Neural progenitor cell (in vitro differentiated cells): ENCODE measurements around the gene MAGI1. TPM values are rescaled to one million over a fixed set of nuclear protein-coding genes. Genes with fewer than 3 reads are reported as not detected.
A peak's percentile ranks its signal among the peaks of the same experiment; 100 is the strongest.

Experiments
- DNase-seq: peaks from one replicate; pipeline ENCODE4 v3.0.0-alpha.2; 2016; ENCODE audit warnings: low spot score
- H2AFZ ChIP-seq: fragments of 200-600 bp; sonication (generic); replicated peaks from 2 replicates; pipeline ENCODE4 v1.6.1; 2016; ENCODE audit warnings: antibody characterized with exemption
- H3F3A ChIP-seq: fragments of 200-600 bp; sonication (generic); 2 replicates; pipeline ENCODE4 v1.6.1; 2016; ENCODE audit warnings: antibody characterized with exemption, low read depth
- H3K27ac ChIP-seq: fragments of 200-600 bp; sonication (generic); 2 replicates; pipeline ENCODE4 v1.5.1; 2016; ENCODE audit warnings: mild to moderate bottlenecking
- H3K27me3 ChIP-seq: fragments of 200-600 bp; sonication (generic); 2 replicates; pipeline ENCODE4 v1.6.1; 2016; ENCODE audit warnings: mild to moderate bottlenecking, moderate library complexity
- H3K36me3 ChIP-seq: fragments of 200-600 bp; sonication (generic); 2 replicates; pipeline ENCODE4 v1.5.1; 2016
- H3K4me1 ChIP-seq: fragments of 200-600 bp; sonication (generic); 2 replicates; pipeline ENCODE4 v1.6.1; 2016; ENCODE audit warnings: mixed run types
- H3K4me2 ChIP-seq: fragments of 200-600 bp; sonication (generic); 2 replicates; pipeline ENCODE4 v1.6.1; 2016
- H3K4me3 ChIP-seq: fragments of 200-600 bp; sonication (generic); 2 replicates; pipeline ENCODE4 v1.5.1; 2016
- H3K79me2 ChIP-seq: fragments of 200-600 bp; sonication (generic); 2 replicates; pipeline ENCODE4 v1.6.1; 2016; ENCODE audit warnings: low read depth
- H3K9ac ChIP-seq: fragments of 200-600 bp; sonication (generic); 2 replicates; pipeline ENCODE4 v1.6.1; 2016
- H3K9me3 ChIP-seq: fragments of 200-600 bp; sonication (generic); 2 replicates; pipeline ENCODE4 v1.5.1; 2016; ENCODE audit warnings: low read depth
- H4K20me1 ChIP-seq: fragments of 200-600 bp; sonication (generic); 2 replicates; pipeline ENCODE4 v1.6.1; 2016; ENCODE audit warnings: low read depth
- H3K27ac Mint-ChIP-seq: 3 replicates; pipeline ENCODE4 v1.8.0; 2021; ENCODE audit warnings: mixed read lengths
- H3K27me3 Mint-ChIP-seq: 2 replicates; pipeline ENCODE4 v1.8.0; 2022; ENCODE audit warnings: low read depth, mild to moderate bottlenecking, inconsistent platforms, moderate library complexity, mixed read lengths; ENCODE audit not compliant: insufficient read depth
- H3K36me3 Mint-ChIP-seq: 3 replicates; pipeline ENCODE4 v1.8.0; 2021; ENCODE audit warnings: mixed read lengths
- H3K4me1 Mint-ChIP-seq: 3 replicates; pipeline ENCODE4 v1.8.0; 2021; ENCODE audit warnings: mixed read lengths
- H3K4me3 Mint-ChIP-seq: 3 replicates; pipeline ENCODE4 v1.8.0; 2021; ENCODE audit warnings: mild to moderate bottlenecking, moderate library complexity, mixed read lengths
- H3K9me3 Mint-ChIP-seq: 3 replicates; pipeline ENCODE4 v1.8.0; 2020; ENCODE audit warnings: mixed read lengths
- CTCF ChIP-seq: fragments of 200-600 bp; sonication (generic); IDR thresholded peaks from 2 replicates; pipeline ENCODE4 v1.5.1; 2017; ENCODE audit warnings: antibody characterized with exemption, mild to moderate bottlenecking
- EZH2 ChIP-seq: fragments of 200-600 bp; sonication (generic); IDR thresholded peaks from 2 replicates; pipeline ENCODE4 v1.6.1; 2017; ENCODE audit warnings: antibody characterized with exemption, mild to moderate bottlenecking, moderate library complexity
- EZH2phosphoT487 ChIP-seq: fragments of 200-600 bp; sonication (generic); IDR thresholded peaks from 2 replicates; pipeline ENCODE4 v1.6.1; 2017; ENCODE audit warnings: antibody characterized with exemption
- total RNA-seq: library from RNA; depleted of rRNA; stranded (reverse); fragments of >200 nt; gene quantifications from 2 replicates; pipeline ENCODE4 v1.2.3, GENCODE V29; 2015; ENCODE audit warnings: low replicate concordance

MAGI1 gene
- total RNA-seq, 1 donor from 2014 or later, result 40.6 TPM

GRCh38 chr3:65717676-65718346, 320.9 kb downstream of the MAGI1 start:
- no peak overlapping the region for H3K27ac ChIP-seq
- no peaks in the 10 kb centered on the region for H4K20me1 ChIP-seq
- H3K4me2 ChIP-seq, result no peak overlapping the region
- peaks cover 49% of the 10 kb centered on the region for H3K4me1 ChIP-seq
- peaks cover 17% of the 10 kb centered on the region for H3F3A ChIP-seq
- H3K9me3 ChIP-seq, result no peaks in the 10 kb centered on the region
- no peak overlapping the region for H3K4me3 ChIP-seq
- no peak overlapping the region for H2AFZ ChIP-seq
- no peak for DNase-seq
- H3K4me1 Mint-ChIP-seq, result peaks cover 47% of the 10 kb centered on the region
- no peaks in the 10 kb centered on the region for H3K27me3 ChIP-seq
- TF ChIP-seq EZH2 (no peak), CTCF (no peak), EZH2phosphoT487 (no peak)
- no peaks in the 10 kb centered on the region for H3K36me3 ChIP-seq
- no peak overlapping the region for H3K4me3 Mint-ChIP-seq
- no peak overlapping the region for H3K27ac Mint-ChIP-seq
- H3K79me2 ChIP-seq, result peaks cover 8% of the 10 kb centered on the region
- H3K9me3 Mint-ChIP-seq, result no peaks in the 10 kb centered on the region
- no peak overlapping the region for H3K9ac ChIP-seq
- H3K27me3 Mint-ChIP-seq, result peaks cover 2% of the 10 kb centered on the region
- no peaks in the 10 kb centered on the region for H3K36me3 Mint-ChIP-seq

- H3K4me1 Mint-ChIP-seq, result peaks cover 44% of the 10 kb centered on the region
- no peaks in the 10 kb centered on the region for H3K36me3 ChIP-seq
- H3K27me3 Mint-ChIP-seq, result peaks cover 2% of the 10 kb centered on the region
- no peak overlapping the region for H2AFZ ChIP-seq
- H3K9ac ChIP-seq, result no peak overlapping the region
- no peaks in the 10 kb centered on the region for H3K9me3 Mint-ChIP-seq
- H3K27ac ChIP-seq, result peak overlapping the region; percentile 86
- H3K9me3 ChIP-seq, result no peaks in the 10 kb centered on the region
- peak overlapping the region; percentile 21 for H3K27ac Mint-ChIP-seq
- peak overlapping the region; percentile 39 for H3K4me2 ChIP-seq
- H3F3A ChIP-seq, result peaks cover 17% of the 10 kb centered on the region
- H3K36me3 Mint-ChIP-seq, result no peaks in the 10 kb centered on the region
- H3K79me2 ChIP-seq, result peaks cover 8% of the 10 kb centered on the region
- no peak overlapping the region for H3K4me3 ChIP-seq
- H3K4me1 ChIP-seq, result peaks cover 50% of the 10 kb centered on the region
- H3K27me3 ChIP-seq, result no peaks in the 10 kb centered on the region
- TF ChIP-seq EZH2phosphoT487 (no peak), CTCF (no peak), EZH2 (no peak)
- no peaks in the 10 kb centered on the region for H4K20me1 ChIP-seq
- no peak overlapping the region for H3K4me3 Mint-ChIP-seq
- DNase-seq, result peak; percentile 33
These were observed 322.5 kb downstream of the MAGI1 start for GRCh38 chr3:65716071-65716751.

- Histone ChIP-seq H3K79me2 (peaks cover 8% of the 10 kb centered on the region), H3K27me3 (no peaks in the 10 kb centered on the region), H3K36me3 (no peaks in the 10 kb centered on the region), H3F3A (peaks cover 17% of the 10 kb centered on the region), H3K4me2 (no peak overlapping the region), H3K4me3 (no peak overlapping the region), H3K9me3 (no peaks in the 10 kb centered on the region), H4K20me1 (no peaks in the 10 kb centered on the region), H3K9ac (no peak overlapping the region), H3K27ac (no peak overlapping the region), H3K4me1 (peaks cover 50% of the 10 kb centered on the region), H2AFZ (no peak overlapping the region)
- Mint-ChIP-seq H3K4me1 (peaks cover 41% of the 10 kb centered on the region), H3K9me3 (no peaks in the 10 kb centered on the region), H3K4me3 (no peak overlapping the region), H3K36me3 (no peaks in the 10 kb centered on the region), H3K27ac (peak overlapping the region; percentile 86), H3K27me3 (peaks cover 2% of the 10 kb centered on the region)
- TF ChIP-seq EZH2 (no peak), EZH2phosphoT487 (no peak), CTCF (no peak)
- no peak for DNase-seq
These were observed 324.6 kb downstream of the MAGI1 start for GRCh38 chr3:65714134-65714533.
